NCI-H226 (cell line): ENCODE results near the gene ANKRD26.

Source experiments
- DNase-seq: peaks from one replicate; pipeline ENCODE4 v3.0.0-alpha.2; 2015

Gene ANKRD26

DNA sequence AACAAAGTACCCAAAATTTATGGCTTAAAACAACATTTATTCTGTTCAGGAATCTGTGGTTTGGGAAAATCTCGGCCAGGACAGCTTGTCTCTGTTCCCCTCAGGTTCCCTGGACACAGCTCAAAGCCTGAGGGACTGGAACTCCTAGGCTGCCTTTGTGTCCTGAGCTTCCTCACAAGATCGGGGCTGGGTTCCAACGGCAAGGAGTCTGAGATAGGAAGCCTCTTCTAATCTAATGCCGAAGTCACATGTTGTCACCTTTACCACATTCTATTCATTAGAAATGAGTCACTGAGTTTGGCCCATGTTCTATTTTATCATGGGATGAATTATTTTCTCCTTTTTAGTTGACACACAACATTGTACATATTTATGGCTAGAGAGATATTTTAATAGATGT lies 80.5 kb downstream of the ANKRD26 start:
- DNase-seq = no peak

- no peak for DNase-seq
Observed at GRCh38 chr10:26997610-26998009, 102.7 kb downstream of the ANKRD26 start.

- no peak for DNase-seq
Observed at GRCh38 chr10:26994743-26995142, 105.6 kb downstream of the ANKRD26 start.

- no peak for DNase-seq
Observed at GRCh38 chr10:26987851-26988250, 112.4 kb downstream of the ANKRD26 start.

GRCh38 chr10:26983156-26983555 lies 117.1 kb downstream of the ANKRD26 start:
- DNase-seq = no peak

- DNase-seq = no peak
Observed at GRCh38 chr10:26982058-26982457, 118.2 kb downstream of the ANKRD26 start.

DNA sequence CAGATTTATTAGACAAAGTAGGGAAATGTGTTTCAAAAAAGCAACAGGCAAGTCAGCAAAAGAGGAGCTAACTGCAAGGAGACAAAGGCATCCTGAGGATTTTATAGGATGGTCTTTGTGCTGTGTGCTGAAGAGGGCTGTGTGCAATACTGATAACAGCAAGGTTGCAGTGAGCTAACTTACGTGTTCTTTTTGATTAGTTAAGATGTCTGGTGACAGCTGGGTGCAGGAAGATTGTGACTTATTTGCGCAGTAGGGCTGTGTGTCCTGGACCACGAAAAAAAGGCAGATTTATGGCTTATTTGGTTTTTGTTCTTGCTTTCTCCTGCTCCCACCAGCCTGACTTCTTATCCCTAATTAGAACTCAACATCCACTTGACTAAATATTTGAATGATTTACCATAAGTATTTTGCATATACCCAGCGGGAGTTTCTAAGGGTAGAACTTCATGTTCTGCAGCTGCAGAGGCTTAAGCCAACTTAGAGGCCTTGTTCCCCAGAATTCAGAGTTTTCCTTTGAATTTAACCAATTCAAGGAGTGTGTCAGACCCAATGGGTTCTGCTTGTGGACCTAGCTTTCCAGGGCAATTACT lies 119.0 kb downstream of the ANKRD26 start:
- no peak for DNase-seq

- no peak for DNase-seq
Observed at GRCh38 chr10:26978519-26978918, 121.8 kb downstream of the ANKRD26 start.

DNA sequence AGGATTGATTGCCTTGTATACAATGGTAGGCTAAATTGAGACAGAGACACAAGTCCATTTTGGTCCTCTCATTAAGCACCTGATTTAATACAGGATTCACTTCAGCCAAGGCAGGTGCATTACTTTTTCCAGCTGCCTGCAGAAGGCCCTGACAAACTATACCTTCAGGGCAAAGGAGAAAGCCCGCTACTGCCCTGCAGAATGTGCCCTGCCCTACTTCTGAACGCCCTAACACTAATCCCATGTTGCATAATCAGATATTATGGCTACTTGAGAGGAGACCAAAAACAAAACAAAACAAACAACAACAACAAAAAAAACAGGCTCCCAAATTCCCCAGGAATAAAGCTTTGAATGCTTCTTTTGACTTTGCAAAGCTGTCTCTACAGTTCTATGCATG lies 122.7 kb downstream of the ANKRD26 start:
- no peak for DNase-seq

DNA sequence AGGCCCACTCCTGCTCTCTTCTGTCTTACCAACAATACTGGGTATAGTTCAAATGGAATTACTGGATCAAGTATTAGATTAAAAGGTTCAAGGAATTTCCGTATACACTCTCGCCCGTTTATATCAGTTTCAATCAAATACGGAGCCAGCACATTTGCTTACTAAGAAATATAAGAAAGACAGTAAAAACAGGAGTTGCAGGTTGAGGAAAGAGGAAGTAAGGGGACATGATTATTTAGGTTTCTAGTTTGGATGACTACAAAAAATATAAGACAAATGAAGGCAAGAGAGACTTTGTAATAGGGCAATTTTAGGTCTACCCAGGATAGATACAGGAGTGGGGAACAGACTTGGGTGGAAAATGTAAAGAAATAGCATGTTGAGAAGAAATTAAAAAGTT lies 129.6 kb downstream of the ANKRD26 start:
- DNase-seq = no peak

- no peak for DNase-seq
Observed at GRCh38 chr10:26969145-26969926, 131.0 kb downstream of the ANKRD26 start.

DNA sequence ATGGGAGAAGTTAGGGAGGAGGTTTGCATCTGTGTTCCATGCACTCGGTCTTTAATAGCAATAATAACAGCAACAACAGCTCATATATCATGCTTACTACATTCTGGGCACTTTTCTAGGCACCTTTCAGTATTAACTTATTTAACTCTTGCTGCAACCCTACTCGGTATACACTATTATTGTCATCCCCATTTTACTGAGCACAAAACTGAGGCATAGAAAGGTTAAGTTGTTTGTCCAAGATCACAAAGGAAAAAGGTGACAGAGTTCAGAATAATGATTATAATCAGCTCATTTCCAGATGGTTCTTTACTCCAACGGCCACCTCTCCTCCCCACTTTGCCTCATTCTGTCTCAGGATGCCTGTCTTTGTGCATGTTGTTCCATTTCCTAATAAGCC lies 137.5 kb downstream of the ANKRD26 start:
- DNase-seq = no peak

DNA sequence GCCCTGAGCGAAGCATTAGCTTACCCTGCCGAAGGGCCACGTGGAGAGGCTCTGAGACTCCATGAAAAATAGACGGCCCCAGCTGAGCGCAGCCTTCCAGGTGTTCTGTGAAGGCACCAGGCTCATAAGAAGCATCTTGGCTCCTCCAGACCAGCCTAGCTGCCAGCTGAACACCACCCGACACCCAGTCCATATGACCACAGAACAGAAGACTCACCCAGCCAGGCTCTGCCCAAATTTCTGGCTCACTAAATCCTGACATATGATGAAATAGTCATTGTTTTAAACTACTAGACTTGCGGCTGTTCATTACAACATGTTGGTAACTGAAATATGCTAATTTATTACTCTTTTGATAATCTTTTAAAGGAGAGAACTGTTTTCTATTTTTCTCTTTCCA lies 140.0 kb downstream of the ANKRD26 start:
- no peak for DNase-seq

DNA sequence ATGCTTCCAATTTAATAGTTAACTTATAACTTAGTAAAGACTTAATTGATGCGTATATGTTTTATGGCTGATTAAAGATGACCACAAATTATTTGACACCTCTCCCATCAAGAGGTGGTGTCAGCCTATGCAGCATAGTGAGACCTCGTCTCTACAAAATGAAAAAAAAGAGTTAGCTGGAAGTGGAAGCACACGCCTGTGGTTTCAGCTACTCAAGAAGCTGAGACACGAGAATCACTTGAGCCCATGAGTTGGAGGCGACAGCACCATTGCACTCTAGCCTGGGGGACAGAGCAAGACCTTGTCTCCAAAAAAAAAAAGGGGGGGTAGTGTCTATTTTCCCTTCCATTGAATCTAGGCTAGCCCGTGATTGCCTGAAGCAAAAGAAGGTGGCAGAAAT lies 140.5 kb downstream of the ANKRD26 start:
- no peak for DNase-seq
